ENCODE measurements around the gene DEPDC7. TPM values are rescaled to one million over a fixed set of nuclear protein-coding genes. Genes with fewer than 3 reads are reported as not detected.

Gene DEPDC7
- total and polyA plus RNA-seq, 9 of the 15 experiments (the other 6 are each of a cell fraction or from before 2014, with no cell fraction given) = 5.4 to 19.9 (median 12.0) TPM

DNA sequence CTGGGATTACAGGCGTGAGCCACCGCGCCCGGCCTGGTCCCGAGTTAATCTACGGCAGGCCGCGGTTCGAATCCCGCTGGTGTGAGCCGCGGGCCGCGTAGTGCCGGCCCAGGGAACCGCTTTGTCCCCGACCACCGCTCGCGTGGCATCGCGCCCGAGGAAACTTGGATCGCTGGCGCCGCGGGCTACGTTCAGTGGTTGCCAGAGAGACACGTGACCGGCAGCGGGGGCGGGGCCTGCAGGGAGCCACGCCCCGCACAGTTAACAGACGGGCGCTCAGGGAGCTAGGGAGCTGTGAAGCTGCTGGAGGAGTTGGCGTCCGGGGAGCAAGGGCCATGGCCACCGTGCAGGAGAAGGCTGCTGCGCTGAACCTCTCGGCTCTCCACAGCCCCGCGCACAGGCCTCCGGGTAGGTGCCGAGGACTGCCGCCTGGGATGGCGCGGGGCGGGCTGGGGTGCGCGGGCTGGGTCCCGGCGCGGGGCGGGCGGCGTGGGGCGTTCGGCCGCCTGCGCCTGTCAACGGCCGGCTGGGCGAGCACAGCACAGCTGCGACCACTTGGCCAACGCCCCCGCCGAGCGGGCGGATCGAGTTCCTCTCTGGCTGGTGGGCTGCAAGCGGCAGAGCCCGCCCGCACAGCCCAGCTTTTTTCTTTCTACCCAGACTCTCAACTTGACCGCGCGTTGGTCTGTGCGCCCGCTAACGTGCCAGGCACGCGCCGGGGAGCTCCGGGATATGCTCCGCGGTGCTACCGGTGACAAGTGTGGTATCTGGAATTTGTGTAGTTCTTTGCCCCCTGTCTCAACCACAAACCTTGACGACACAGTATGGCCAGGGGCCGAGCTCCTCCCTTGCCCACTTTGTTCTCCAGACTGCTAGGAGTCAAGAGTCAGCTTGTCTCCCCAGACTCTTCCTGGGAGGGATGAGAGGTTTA lies at the start of gene DEPDC7 (continued):
- TF ChIP-seq, protein P1, sequence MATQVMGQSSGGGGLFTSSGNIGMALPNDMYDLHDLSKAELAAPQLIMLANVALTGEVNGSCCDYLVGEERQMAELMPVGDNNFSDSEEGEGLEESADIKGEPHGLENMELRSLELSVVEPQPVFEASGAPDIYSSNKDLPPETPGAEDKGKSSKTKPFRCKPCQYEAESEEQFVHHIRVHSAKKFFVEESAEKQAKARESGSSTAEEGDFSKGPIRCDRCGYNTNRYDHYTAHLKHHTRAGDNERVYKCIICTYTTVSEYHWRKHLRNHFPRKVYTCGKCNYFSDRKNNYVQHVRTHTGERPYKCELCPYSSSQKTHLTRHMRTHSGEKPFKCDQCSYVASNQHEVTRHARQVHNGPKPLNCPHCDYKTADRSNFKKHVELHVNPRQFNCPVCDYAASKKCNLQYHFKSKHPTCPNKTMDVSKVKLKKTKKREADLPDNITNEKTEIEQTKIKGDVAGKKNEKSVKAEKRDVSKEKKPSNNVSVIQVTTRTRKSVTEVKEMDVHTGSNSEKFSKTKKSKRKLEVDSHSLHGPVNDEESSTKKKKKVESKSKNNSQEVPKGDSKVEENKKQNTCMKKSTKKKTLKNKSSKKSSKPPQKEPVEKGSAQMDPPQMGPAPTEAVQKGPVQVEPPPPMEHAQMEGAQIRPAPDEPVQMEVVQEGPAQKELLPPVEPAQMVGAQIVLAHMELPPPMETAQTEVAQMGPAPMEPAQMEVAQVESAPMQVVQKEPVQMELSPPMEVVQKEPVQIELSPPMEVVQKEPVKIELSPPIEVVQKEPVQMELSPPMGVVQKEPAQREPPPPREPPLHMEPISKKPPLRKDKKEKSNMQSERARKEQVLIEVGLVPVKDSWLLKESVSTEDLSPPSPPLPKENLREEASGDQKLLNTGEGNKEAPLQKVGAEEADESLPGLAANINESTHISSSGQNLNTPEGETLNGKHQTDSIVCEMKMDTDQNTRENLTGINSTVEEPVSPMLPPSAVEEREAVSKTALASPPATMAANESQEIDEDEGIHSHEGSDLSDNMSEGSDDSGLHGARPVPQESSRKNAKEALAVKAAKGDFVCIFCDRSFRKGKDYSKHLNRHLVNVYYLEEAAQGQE (IDR thresholded peaks at IDR 0.05; ENCODE audit: borderline replicate concordance) = peak; percentile 78
- TF ChIP-seq, protein P1 (CRISPR knock-in tag; IDR thresholded peaks at IDR 0.05; ENCODE audit: low read depth) = no peak
- TF ChIP-seq ZNF134 (CRISPR knock-in tag; conservative IDR thresholded peaks at IDR 0.05) = no peak
- TF ChIP-seq LARP7 (IDR thresholded peaks at IDR 0.05) = no peak
- no peak for TF ChIP-seq ZNF644 (tag; IDR thresholded peaks at IDR 0.05; ENCODE audit: low read depth)
- no peak; the same call in 1 of the 2 replicates for TF ChIP-seq ZNF431 (CRISPR knock-in tag; IDR thresholded peaks at IDR 0.05)
- TF ChIP-seq COPS2 (conservative IDR thresholded peaks at IDR 0.05) = no peak
- no peak for TF ChIP-seq TCF7L2 (IDR thresholded peaks at IDR 0.05; ENCODE audit: low read depth, low read length)
- TF ChIP-seq, protein P2, sequence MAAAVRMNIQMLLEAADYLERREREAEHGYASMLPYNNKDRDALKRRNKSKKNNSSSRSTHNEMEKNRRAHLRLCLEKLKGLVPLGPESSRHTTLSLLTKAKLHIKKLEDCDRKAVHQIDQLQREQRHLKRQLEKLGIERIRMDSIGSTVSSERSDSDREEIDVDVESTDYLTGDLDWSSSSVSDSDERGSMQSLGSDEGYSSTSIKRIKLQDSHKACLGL (CRISPR knock-in tag; IDR thresholded peaks at IDR 0.05; ENCODE audit: borderline replicate concordance, poor library complexity, severe bottlenecking) = no peak
- TF ChIP-seq, protein P3, sequence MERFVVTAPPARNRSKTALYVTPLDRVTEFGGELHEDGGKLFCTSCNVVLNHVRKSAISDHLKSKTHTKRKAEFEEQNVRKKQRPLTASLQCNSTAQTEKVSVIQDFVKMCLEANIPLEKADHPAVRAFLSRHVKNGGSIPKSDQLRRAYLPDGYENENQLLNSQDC (CRISPR knock-in tag; IDR thresholded peaks at IDR 0.05) = no peak
- no peak for TF ChIP-seq NR2C1 (IDR thresholded peaks at IDR 0.05)
- no peak for TF ChIP-seq NR2C1 (tag; IDR thresholded peaks at IDR 0.05)
- no peak for TF ChIP-seq NFRKB (IDR thresholded peaks at IDR 0.05; ENCODE audit: low read depth)
- TF ChIP-seq KDM4B (IDR thresholded peaks at IDR 0.05; ENCODE audit: borderline replicate concordance in 2 of 2, low read depth in 1 of 2) = no peak
- TF ChIP-seq STAT5A (IDR thresholded peaks at IDR 0.05; ENCODE audit: borderline replicate concordance, low read length) = no peak
- no peak for TF ChIP-seq KAT7 (CRISPR knock-in tag; IDR thresholded peaks at IDR 0.05; ENCODE audit: borderline replicate concordance)
- TF ChIP-seq, protein P4, sequence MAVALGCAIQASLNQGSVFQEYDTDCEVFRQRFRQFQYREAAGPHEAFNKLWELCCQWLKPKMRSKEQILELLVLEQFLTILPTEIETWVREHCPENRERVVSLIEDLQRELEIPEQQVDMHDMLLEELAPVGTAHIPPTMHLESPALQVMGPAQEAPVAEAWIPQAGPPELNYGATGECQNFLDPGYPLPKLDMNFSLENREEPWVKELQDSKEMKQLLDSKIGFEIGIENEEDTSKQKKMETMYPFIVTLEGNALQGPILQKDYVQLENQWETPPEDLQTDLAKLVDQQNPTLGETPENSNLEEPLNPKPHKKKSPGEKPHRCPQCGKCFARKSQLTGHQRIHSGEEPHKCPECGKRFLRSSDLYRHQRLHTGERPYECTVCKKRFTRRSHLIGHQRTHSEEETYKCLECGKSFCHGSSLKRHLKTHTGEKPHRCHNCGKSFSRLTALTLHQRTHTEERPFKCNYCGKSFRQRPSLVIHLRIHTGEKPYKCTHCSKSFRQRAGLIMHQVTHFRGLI (CRISPR knock-in tag; IDR thresholded peaks at IDR 0.05) = no peak
- TF ChIP-seq ZNF561 (CRISPR knock-in tag; conservative IDR thresholded peaks at IDR 0.05) = no peak
